ENCODE results near the gene SFPQ.
"Not testable (repeated sequence)": the region's sequence is repeated elsewhere in the genome, so short reads cannot be mapped to it uniquely, and the experiment has no call there.

The SFPQ gene

GRCh38 chr1:35173909-35174540, 18.9 kb downstream of the SFPQ start:
- DNase-seq (ENCODE audit: extremely low read depth, low read depth): no peak
- H3K4me3 ChIP-seq (replicated peaks; ENCODE audit: low read depth, low read length): no peak overlapping the region
- TF ChIP-seq CTCF (IDR thresholded peaks at IDR 0.05; ENCODE audit: low read depth, low read length, missing control alignments): no peak

GRCh38 chr1:35173491-35173890, 19.5 kb downstream of the SFPQ start:
- TF ChIP-seq CTCF (IDR thresholded peaks at IDR 0.05; ENCODE audit: low read depth, low read length, missing control alignments): no peak
- no peak overlapping the region for H3K4me3 ChIP-seq (replicated peaks; ENCODE audit: low read depth, low read length)
- no peak for DNase-seq (ENCODE audit: extremely low read depth, low read depth)

- DNase-seq (ENCODE audit: extremely low read depth, low read depth): no peak
- H3K4me3 ChIP-seq (replicated peaks; ENCODE audit: low read depth, low read length): no peak overlapping the region
- no peak for TF ChIP-seq CTCF (IDR thresholded peaks at IDR 0.05; ENCODE audit: low read depth, low read length, missing control alignments)
Observed at GRCh38 chr1:35172022-35172421, 20.9 kb downstream of the SFPQ start.

GRCh38 chr1:35171579-35171978, 21.4 kb downstream of the SFPQ start:
- DNase-seq (ENCODE audit: extremely low read depth, low read depth): no peak
- no peak overlapping the region for H3K4me3 ChIP-seq (replicated peaks; ENCODE audit: low read depth, low read length)
- TF ChIP-seq CTCF (IDR thresholded peaks at IDR 0.05; ENCODE audit: low read depth, low read length, missing control alignments): no peak

- no peak for DNase-seq (ENCODE audit: extremely low read depth, low read depth)
- TF ChIP-seq CTCF (IDR thresholded peaks at IDR 0.05; ENCODE audit: low read depth, low read length, missing control alignments): no peak
Observed at GRCh38 chr1:35164893-35165292, 28.1 kb downstream of the SFPQ start.

GRCh38 chr1:35151220-35151619, 41.7 kb downstream of the SFPQ start:
- no peak for DNase-seq (ENCODE audit: extremely low read depth, low read depth)
- no peak for TF ChIP-seq CTCF (IDR thresholded peaks at IDR 0.05; ENCODE audit: low read depth, low read length, missing control alignments)
- no peak overlapping the region for H3K4me3 ChIP-seq (replicated peaks; ENCODE audit: low read depth, low read length)

More at GRCh38 chr1:35164893-35165292, 28.1 kb downstream of the SFPQ start:
- no peak overlapping the region for H3K4me3 ChIP-seq (replicated peaks; ENCODE audit: low read depth, low read length)

GRCh38 chr1:35145892-35146549, 46.9 kb downstream of the SFPQ start:
- not testable (repeated sequence) for DNase-seq (ENCODE audit: extremely low read depth, low read depth); H3K4me3 ChIP-seq (replicated peaks; ENCODE audit: low read depth, low read length)
